HCT116 (cell line): ENCODE measurements around the gene WIZ. TPM values are rescaled to one million over a fixed set of nuclear protein-coding genes. Genes with fewer than 3 reads are reported as not detected.

Experiments
- ATAC-seq: fragments of 200-7000 bp; cut with Tn5 transposase; 2 replicates; pipeline ENCODE4 v1.9.1; 2020; ENCODE audit warnings: mild to moderate bottlenecking, moderate library complexity
- BruUV-seq: library from RNA; stranded (reverse); fragments of 400-500 nt; replicated peaks from 2 replicates; lab custom pipeline; 2021; lab: Mats Ljungman, UMichigan
- CTCF ChIA-PET: fragments of 300-600 bp; sonication (Branson Sonifier 250); formaldehyde crosslinking; loops from one replicate; lab custom pipeline; 2021; ENCODE audit warnings: antibody characterized with exemption; lab: Charles Lee
- POLR2A ChIA-PET: fragments of 300-600, 350-600 bp; sonication (Branson Sonifier 250); formaldehyde crosslinking; loops from one replicate; lab custom pipeline; 2021; ENCODE audit warnings: antibody characterized with exemption; lab: Charles Lee
- RAD21 ChIA-PET, 2 experiments: fragments of 300-600 bp; sonication (Branson Sonifier 250); formaldehyde crosslinking; loops; one replicate each; lab custom pipeline; 2023; ENCODE audit warnings: low total read pairs in 2 of 2; ENCODE audit not compliant: uncharacterized antibody in 2 of 2, unreplicated experiment in 2 of 2, low non-redundant PET in 1 of 2; lab: Charles Lee
- DNase-seq: peaks from one replicate; pipeline ENCODE4 v3.0.0-alpha.2; 2010; ENCODE audit warnings: low read depth, low spot score
- H2AFZ ChIP-seq: fragments of 200-600 bp; shearing (Covaris generic), sonication (generic); 2 replicates; pipeline ENCODE4 v1.6.1; 2017; ENCODE audit warnings: low read depth, mixed run types, mixed read lengths, antibody characterized with exemption, low read length; ENCODE audit not compliant: poor library complexity, severe bottlenecking
- H3K27ac ChIP-seq: 2 replicates; pipeline ENCODE4 v1.5.1; 2012; ENCODE audit warnings: low read depth, low read length
- H3K27me3 ChIP-seq: fragments of 200-600 bp; sonication (generic); 2 replicates; pipeline ENCODE4 v1.6.1; 2016; ENCODE audit warnings: mixed run types, low read length, mixed read lengths; ENCODE audit not compliant: insufficient read depth
- H3K36me3 ChIP-seq, 2 experiments: fragments of 200-500 bp in 1 of 2; fragments of 200-600 bp in 1 of 2; sonication (Bioruptor generic) in 1 of 2; sonication (generic) in 1 of 2; 2 replicates each; pipeline versions ENCODE4 v1.5.1 to v1.6.1; 2014 to 2016; ENCODE audit warnings: low read length in 2 of 2, inconsistent platforms in 1 of 2, mixed read lengths in 1 of 2, mixed run types in 1 of 2; ENCODE audit not compliant: insufficient read depth in 2 of 2, control insufficient read depth in 1 of 2
- H3K4me1 ChIP-seq, 2 experiments: fragments of 200-600 bp in 1 of 2; sonication (generic) in 1 of 2; 2 replicates each; pipeline versions ENCODE4 v1.5.1 to v1.6.1; 2012 to 2017; ENCODE audit warnings: low read length in 2 of 2, inconsistent platforms in 1 of 2, mild to moderate bottlenecking in 1 of 2, mixed read lengths in 1 of 2, mixed run types in 1 of 2, moderate library complexity in 1 of 2; ENCODE audit not compliant: insufficient read depth in 2 of 2, control insufficient read depth in 1 of 2
- H3K4me2 ChIP-seq: fragments of 200-600 bp; sonication (generic); 2 replicates; pipeline ENCODE4 v1.6.1; 2017; ENCODE audit warnings: mixed run types, low read length, mixed read lengths
- H3K4me3 ChIP-seq, 2 experiments: fragments of 200-600 bp in 1 of 2; sonication (generic) in 1 of 2; replicated peaks in 1 of 2; 2 replicates each; pipeline ENCODE4 v1.5.1; 2011 to 2016; ENCODE audit warnings: low read length in 2 of 2, control low read depth in 1 of 2, low read depth in 1 of 2, mild to moderate bottlenecking in 1 of 2, mixed read lengths in 1 of 2, mixed run types in 1 of 2
- H3K79me2 ChIP-seq: fragments of 200-600 bp; sonication (generic); 2 replicates; pipeline ENCODE4 v1.6.1; 2017; ENCODE audit warnings: mild to moderate bottlenecking, mixed run types, low read length, moderate library complexity, mixed read lengths; ENCODE audit not compliant: insufficient read depth
- H3K9ac ChIP-seq: fragments of 200-600 bp; sonication (generic); 2 replicates; pipeline ENCODE4 v1.6.1; 2016; ENCODE audit warnings: low read length, mixed read lengths
- H3K9me2 ChIP-seq: fragments of 200-600 bp; sonication (generic), shearing (Covaris generic); 2 replicates; pipeline ENCODE4 v1.6.1; 2017; ENCODE audit warnings: mixed run types, mild to moderate bottlenecking, moderate library complexity; ENCODE audit not compliant: insufficient read depth
- H3K9me3 ChIP-seq, 2 experiments: fragments of 200-500 bp in 1 of 2; fragments of 200-600 bp in 1 of 2; sonication (Bioruptor generic) in 1 of 2; sonication (generic) in 1 of 2; 2 replicates each; pipeline ENCODE4 v1.6.1; 2014 to 2017; ENCODE audit warnings: low read length in 2 of 2, mixed read lengths in 2 of 2, inconsistent platforms in 1 of 2, low read depth in 1 of 2, mild to moderate bottlenecking in 1 of 2, mixed run types in 1 of 2, moderate library complexity in 1 of 2; ENCODE audit not compliant: control insufficient read depth in 1 of 2, insufficient read depth in 1 of 2
- H4K20me1 ChIP-seq: fragments of 200-600 bp; sonication (generic), shearing (Covaris generic); 2 replicates; pipeline ENCODE4 v1.6.1; 2017; ENCODE audit warnings: mixed run types, mild to moderate bottlenecking, moderate library complexity; ENCODE audit not compliant: insufficient read depth
- CEBPB ChIP-seq: IDR thresholded peaks from 2 replicates; pipeline ENCODE4 v1.6.1; 2012; ENCODE audit warnings: low read depth
- EZH2phosphoT487 ChIP-seq: fragments of 200-600 bp; IDR thresholded peaks from 2 replicates; pipeline ENCODE4 v1.6.1; 2018; ENCODE audit warnings: antibody characterized with exemption, borderline replicate concordance
- FOSL1 ChIP-seq: IDR thresholded peaks from 2 replicates; pipeline ENCODE4 v1.6.1; 2012; ENCODE audit warnings: low read depth
- JUND ChIP-seq: IDR thresholded peaks from 2 replicates; pipeline ENCODE4 v1.6.1; 2012
- POLR2AphosphoS5 ChIP-seq: IDR thresholded peaks from 2 replicates; pipeline ENCODE4 v1.6.1; 2011; ENCODE audit warnings: mild to moderate bottlenecking, low read depth, low read length, moderate library complexity
- SIN3A ChIP-seq: IDR thresholded peaks from 2 replicates; pipeline ENCODE4 v1.6.1; 2012; ENCODE audit warnings: low read depth
- SP1 ChIP-seq: IDR thresholded peaks from 2 replicates; pipeline ENCODE4 v1.6.1; 2012; ENCODE audit warnings: low read depth
- SRF ChIP-seq: IDR thresholded peaks from 2 replicates; pipeline ENCODE4 v1.6.1; 2012; ENCODE audit warnings: low read depth
- TCF7L2 ChIP-seq: IDR thresholded peaks from 2 replicates; pipeline ENCODE4 v1.7.0; 2011; ENCODE audit warnings: borderline replicate concordance, inconsistent platforms; ENCODE audit not compliant: insufficient read depth, insufficient read length; ENCODE audit errors: extremely low read depth
- YY1 ChIP-seq: IDR thresholded peaks from 2 replicates; pipeline ENCODE4 v1.6.1; 2011; ENCODE audit warnings: low read length, low read depth, moderate library complexity, mild to moderate bottlenecking; ENCODE audit not compliant: insufficient replicate concordance; ENCODE audit errors: extremely low read depth
- intact Hi-C: fragments of 100-400 bp; cut with micrococcal nuclease; formaldehyde crosslinking; loops from 2 replicates; pipeline ENCODE4 v1.10.0; 2022
- total RNA-seq: library from RNA; stranded (reverse); gene quantifications from one replicate; pipeline ENCODE4 v1.2.1, GENCODE V29; 2021; ENCODE audit not compliant: unreplicated experiment
- TF ChIP-seq, protein P1 (sequence below): IDR thresholded peaks from 2 replicates; pipeline ENCODE4 v1.6.1; 2012

Gene WIZ
- total RNA-seq, 1 experiment from 2014 or later: 28.4 TPM

DNA sequence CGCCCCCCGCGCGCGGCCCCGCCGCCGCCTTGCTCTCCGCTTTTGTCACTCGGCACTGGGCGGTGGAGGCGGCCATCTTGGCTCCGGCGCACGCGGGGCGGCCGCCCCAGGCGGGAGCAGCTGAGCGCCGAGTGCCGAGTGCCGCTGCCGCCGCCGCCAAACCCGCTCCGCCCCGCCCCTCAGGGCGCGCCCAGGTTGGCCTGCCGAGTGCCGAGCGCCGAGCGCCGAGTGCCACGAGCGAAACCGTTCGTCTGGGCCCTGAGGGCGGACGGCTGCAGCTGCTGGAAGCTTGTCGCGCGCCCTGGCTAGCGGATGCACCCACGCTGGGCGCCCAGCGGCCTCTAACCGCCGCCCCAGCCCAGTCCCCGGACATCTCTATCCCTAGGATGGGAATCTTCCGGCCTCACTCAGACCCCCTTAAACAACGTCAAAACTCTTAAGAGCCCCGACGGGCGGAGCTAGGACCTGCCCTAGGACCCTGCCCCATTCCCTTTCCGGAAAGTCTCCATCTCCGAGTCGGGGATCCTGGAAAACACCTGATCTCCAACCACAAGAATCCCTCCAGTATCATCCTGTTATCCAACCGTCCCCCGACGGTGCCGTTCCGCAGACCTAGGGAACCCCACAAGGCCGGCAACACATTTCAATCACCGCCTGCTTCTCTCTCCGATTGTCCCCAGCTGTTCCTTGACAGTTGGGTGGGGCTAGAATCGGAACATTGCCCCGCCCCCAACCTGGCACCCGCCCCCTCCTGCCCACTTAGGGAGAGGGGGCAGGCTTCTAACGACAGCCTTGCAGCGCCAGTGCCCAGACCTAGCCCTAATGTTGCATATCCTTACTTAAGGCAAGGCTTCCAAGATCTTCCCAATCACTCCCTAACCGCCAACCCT lies 16.9 kb downstream of the WIZ start:
- CTCF ChIA-PET: interaction anchor here (1.3 kb wide), 2 partner anchors 14 to 123 kb away, joined by 5 to 6 read pairs; partner anchors contain the start of gene AKAP8L
- Histone ChIP-seq H3K79me2 (peaks cover 42% of the 10 kb centered on the region), H3K4me2 (peak overlapping the region; percentile 100), H3K9ac (peak overlapping the region; percentile 68), H3K4me1 (peaks cover 18 to 25% of the 10 kb centered on the region in 2 experiments), H3K4me3 (peak overlapping the region; percentile 76 to 78), H4K20me1 (no peaks in the 10 kb centered on the region), H2AFZ (peak overlapping the region; percentile 59), H3K9me2 (no peaks in the 10 kb centered on the region), H3K27me3 (no peaks in the 10 kb centered on the region), H3K9me3 (no peaks in the 10 kb centered on the region), H3K36me3 (peaks cover 4 to 7% of the 10 kb centered on the region in 2 experiments; a peak in 2 of 4 replicates), H3K27ac (peak overlapping the region; percentile 77)
- peak; percentile 48 for TF ChIP-seq TCF7L2
- peak; percentile 65 for TF ChIP-seq POLR2AphosphoS5
- TF ChIP-seq SRF: peak; percentile 93
- TF ChIP-seq, protein P1, sequence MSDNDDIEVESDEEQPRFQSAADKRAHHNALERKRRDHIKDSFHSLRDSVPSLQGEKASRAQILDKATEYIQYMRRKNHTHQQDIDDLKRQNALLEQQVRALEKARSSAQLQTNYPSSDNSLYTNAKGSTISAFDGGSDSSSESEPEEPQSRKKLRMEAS: peak; percentile 85
- TF ChIP-seq JUND: no peak
- peak; percentile 76; the same call in 1 of the 2 replicates for TF ChIP-seq SIN3A
- TF ChIP-seq YY1: peak; percentile 96
- peak; percentile 72 for TF ChIP-seq SP1
- TF ChIP-seq CEBPB: no peak
- no peak for TF ChIP-seq EZH2phosphoT487
- no peak for TF ChIP-seq FOSL1
- BruUV-seq: no TSS peak
- peak; percentile 85 for ATAC-seq
- DNase-seq: peak; percentile 64
- POLR2A ChIA-PET: interaction anchor here (1.3 to 1.5 kb wide), 2 partner anchors 14 to 19 kb away, joined by 5 to 10 read pairs; partner anchors contain the start of gene AKAP8L
- RAD21 ChIA-PET: interaction anchor here in 1 of 2 experiments (0.6 kb wide), 1 partner anchor 155 kb away, joined by 8 read pairs; no protein-coding TSS in a partner anchor
- intact Hi-C loops: loop anchor here (1.0 kb wide), 1 partner anchor 15 kb away; no protein-coding TSS in a partner anchor
